Measurements from ENCODE around the gene CTNS. TPM values are rescaled to one million over a fixed set of nuclear protein-coding genes. Genes with fewer than 3 reads are reported as not detected.

CTNS gene
- total RNA-seq, 1 experiment from 2014 or later: 7.9 TPM

DNA sequence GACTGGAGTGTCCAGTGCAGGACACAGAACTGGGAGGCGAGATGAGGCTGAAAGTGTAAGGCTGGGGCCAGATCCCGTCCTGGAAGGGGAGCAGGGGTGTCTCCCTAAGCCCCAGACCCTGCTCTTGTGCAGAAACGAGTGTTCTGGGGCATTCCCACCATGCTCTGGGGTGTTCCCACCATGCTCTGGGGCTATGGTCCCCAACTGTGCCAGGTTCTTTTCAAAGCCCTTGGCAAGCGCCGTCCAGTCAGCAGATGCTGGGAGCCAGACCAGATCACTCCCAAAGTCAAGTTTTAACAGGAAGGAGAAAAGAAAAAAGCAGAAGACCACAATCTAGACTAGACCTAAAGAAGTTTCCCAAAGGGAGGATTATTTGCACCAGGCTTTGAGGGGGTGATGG lies 29.3 kb downstream of the CTNS start:
- intact Hi-C loops (cut with micrococcal nuclease): no loop called here
- DNase-seq (ENCODE audit: low read depth, low spot score) (no peak), ATAC-seq (no peak)
- CTCF ChIA-PET: no interaction called here
- POLR2A ChIA-PET: no interaction called here
- H3K4me3 ChIP-seq (replicated peaks in 1 of 2; ENCODE audit: low read depth in 1 of 2, low read length in 2 of 2): no peak overlapping the region
- no peaks in the 10 kb centered on the region for H3K9me3 ChIP-seq (ENCODE audit: control insufficient read depth in 1 of 2, insufficient read depth in 1 of 2, low read depth in 1 of 2, low read length in 2 of 2)
- no peaks in the 10 kb centered on the region for H4K20me1 ChIP-seq (ENCODE audit: insufficient read depth)
- no peak overlapping the region for H3K27ac ChIP-seq (ENCODE audit: low read depth, low read length)
- no TSS peak for BruUV-seq (replicated peaks)
- no peak overlapping the region for H2AFZ ChIP-seq (ENCODE audit: low read depth, low read length, poor library complexity, severe bottlenecking)
- no peak overlapping the region for H3K9ac ChIP-seq (ENCODE audit: low read length)
- H3K36me3 ChIP-seq (ENCODE audit: control insufficient read depth in 1 of 2, insufficient read depth in 2 of 2, low read length in 2 of 2): no peaks in the 10 kb centered on the region
- peaks cover 42% of the 10 kb centered on the region for H3K79me2 ChIP-seq (ENCODE audit: insufficient read depth, low read length)
- H3K9me2 ChIP-seq (ENCODE audit: insufficient read depth): no peaks in the 10 kb centered on the region
- peaks cover 8 to 20% of the 10 kb centered on the region in 2 experiments for H3K4me1 ChIP-seq (ENCODE audit: control insufficient read depth in 1 of 2, insufficient read depth in 2 of 2, low read length in 2 of 2)
- no peaks in the 10 kb centered on the region for H3K27me3 ChIP-seq (ENCODE audit: insufficient read depth, low read length)
- no peak overlapping the region for H3K4me2 ChIP-seq (ENCODE audit: low read length)
- no peak for TF ChIP-seq EZH2 (IDR thresholded peaks at IDR 0.05)
- TF ChIP-seq POLR2AphosphoS5 (IDR thresholded peaks at IDR 0.05; ENCODE audit: low read depth, low read length): no peak
- no peak for TF ChIP-seq ELF1 (IDR thresholded peaks at IDR 0.05; ENCODE audit: borderline replicate concordance, low read depth)
- TF ChIP-seq, protein P1, sequence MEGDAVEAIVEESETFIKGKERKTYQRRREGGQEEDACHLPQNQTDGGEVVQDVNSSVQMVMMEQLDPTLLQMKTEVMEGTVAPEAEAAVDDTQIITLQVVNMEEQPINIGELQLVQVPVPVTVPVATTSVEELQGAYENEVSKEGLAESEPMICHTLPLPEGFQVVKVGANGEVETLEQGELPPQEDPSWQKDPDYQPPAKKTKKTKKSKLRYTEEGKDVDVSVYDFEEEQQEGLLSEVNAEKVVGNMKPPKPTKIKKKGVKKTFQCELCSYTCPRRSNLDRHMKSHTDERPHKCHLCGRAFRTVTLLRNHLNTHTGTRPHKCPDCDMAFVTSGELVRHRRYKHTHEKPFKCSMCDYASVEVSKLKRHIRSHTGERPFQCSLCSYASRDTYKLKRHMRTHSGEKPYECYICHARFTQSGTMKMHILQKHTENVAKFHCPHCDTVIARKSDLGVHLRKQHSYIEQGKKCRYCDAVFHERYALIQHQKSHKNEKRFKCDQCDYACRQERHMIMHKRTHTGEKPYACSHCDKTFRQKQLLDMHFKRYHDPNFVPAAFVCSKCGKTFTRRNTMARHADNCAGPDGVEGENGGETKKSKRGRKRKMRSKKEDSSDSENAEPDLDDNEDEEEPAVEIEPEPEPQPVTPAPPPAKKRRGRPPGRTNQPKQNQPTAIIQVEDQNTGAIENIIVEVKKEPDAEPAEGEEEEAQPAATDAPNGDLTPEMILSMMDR (IDR thresholded peaks at IDR 0.05 in 2 of 3, conservative IDR thresholded peaks at IDR 0.05 in 1 of 3; ENCODE audit: borderline replicate concordance in 1 of 3, insufficient read depth in 1 of 3, low read depth in 2 of 3, low read length in 2 of 3): no peak
- TF ChIP-seq, protein P2, sequence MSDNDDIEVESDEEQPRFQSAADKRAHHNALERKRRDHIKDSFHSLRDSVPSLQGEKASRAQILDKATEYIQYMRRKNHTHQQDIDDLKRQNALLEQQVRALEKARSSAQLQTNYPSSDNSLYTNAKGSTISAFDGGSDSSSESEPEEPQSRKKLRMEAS (IDR thresholded peaks at IDR 0.05): no peak
- TF ChIP-seq CBX3 (IDR thresholded peaks at IDR 0.05; ENCODE audit: low read depth): no peak
- no peak for TF ChIP-seq CEBPB (IDR thresholded peaks at IDR 0.05; ENCODE audit: low read depth)
- TF ChIP-seq, protein P3, sequence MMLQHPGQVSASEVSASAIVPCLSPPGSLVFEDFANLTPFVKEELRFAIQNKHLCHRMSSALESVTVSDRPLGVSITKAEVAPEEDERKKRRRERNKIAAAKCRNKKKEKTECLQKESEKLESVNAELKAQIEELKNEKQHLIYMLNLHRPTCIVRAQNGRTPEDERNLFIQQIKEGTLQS (IDR thresholded peaks at IDR 0.05): no peak
- RAD21 ChIA-PET (ENCODE audit: low non-redundant PET in 1 of 2, low total read pairs in 2 of 2, uncharacterized antibody in 2 of 2, unreplicated experiment in 2 of 2): no interaction called here

All from HCT116 (cell line).